GM12865 (cell line): ENCODE results near the gene SHISA9.

Experiments
- DNase-seq: peaks from one replicate; pipeline ENCODE4 v3.0.0; 2010; ENCODE audit warnings: low read depth
- H3K4me3 ChIP-seq: 2 replicates; pipeline ENCODE4 v1.5.1; 2011; ENCODE audit warnings: mild to moderate bottlenecking, low read depth, low read length, control low read depth
- TF ChIP-seq, protein P1 (sequence below): IDR thresholded peaks from 2 replicates; pipeline ENCODE4 v1.5.1; 2011; ENCODE audit warnings: low read length, control low read depth, low read depth, inconsistent platforms; ENCODE audit not compliant: insufficient read depth; ENCODE audit errors: missing control alignments

SHISA9 gene

DNA sequence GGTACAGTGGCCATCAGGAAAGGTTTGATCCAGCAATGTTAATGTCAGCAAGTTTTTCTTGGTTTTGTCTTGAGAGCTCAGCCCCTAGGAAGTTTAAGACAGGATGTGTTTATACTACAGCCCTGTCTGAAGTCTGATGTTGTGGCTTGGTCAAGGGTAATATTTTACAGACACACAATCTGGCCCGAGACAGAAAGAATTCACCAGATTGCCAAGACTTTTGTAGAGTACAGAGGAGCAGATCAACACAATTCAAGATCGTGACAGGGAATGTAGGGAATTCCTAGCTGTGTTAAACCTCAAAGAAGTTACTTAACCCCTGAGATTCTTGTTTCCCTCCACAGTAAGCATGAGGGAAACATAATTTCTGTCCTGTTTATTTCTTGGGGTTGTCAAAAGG is 63.1 kb downstream of the SHISA9 start:
- H3K4me3 ChIP-seq: no peak overlapping the region
- TF ChIP-seq, protein P1, sequence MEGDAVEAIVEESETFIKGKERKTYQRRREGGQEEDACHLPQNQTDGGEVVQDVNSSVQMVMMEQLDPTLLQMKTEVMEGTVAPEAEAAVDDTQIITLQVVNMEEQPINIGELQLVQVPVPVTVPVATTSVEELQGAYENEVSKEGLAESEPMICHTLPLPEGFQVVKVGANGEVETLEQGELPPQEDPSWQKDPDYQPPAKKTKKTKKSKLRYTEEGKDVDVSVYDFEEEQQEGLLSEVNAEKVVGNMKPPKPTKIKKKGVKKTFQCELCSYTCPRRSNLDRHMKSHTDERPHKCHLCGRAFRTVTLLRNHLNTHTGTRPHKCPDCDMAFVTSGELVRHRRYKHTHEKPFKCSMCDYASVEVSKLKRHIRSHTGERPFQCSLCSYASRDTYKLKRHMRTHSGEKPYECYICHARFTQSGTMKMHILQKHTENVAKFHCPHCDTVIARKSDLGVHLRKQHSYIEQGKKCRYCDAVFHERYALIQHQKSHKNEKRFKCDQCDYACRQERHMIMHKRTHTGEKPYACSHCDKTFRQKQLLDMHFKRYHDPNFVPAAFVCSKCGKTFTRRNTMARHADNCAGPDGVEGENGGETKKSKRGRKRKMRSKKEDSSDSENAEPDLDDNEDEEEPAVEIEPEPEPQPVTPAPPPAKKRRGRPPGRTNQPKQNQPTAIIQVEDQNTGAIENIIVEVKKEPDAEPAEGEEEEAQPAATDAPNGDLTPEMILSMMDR: no peak
- DNase-seq: no peak

DNA sequence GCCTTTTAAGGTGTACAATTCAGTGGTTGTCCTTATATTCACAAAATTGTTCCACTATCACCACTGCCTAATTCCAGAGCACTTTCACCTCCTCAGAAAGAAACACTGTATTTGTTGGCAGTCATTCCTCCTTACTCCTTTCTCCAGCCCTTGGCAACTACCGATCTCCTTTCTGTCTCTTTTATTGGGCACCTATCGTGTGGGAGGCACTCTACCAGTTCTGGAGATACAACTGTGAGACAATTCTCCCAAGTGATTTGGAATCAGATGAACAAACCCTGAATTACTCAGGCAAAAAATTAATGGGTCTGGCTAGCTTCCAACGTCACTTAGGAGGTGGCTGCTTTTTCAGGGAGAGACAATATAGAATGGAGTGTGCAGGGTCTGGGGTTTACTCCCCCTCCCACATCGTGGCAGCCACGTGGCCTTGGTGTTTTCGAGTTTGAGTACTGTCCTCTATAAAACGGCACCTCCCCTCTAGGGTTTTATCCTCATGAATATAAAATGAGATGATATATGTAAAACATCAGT is 63.9 kb downstream of the SHISA9 start:
- no peak overlapping the region for H3K4me3 ChIP-seq
- no peak for DNase-seq
- TF ChIP-seq, protein P1: no peak

DNA sequence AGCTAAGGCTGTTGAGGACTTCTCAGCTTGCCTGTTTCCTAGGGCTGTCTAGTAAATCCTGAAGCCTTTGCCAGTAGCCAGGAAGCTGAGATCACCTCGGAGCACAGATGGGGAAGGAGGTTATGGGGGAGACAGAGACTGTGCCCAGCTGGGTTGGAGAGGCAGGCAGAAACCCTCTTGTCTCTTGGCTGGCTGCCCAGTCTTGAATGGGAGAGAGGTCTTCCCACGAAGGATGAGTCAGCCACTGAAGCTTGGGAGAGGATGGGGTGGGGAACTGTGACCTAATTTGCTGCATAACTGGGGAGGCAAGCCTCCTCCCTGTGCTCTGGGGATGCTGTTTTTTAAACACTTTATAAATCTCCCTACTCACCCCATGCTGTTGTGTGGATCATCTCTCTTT is 69.8 kb downstream of the SHISA9 start:
- TF ChIP-seq, protein P1: no peak
- DNase-seq: no peak

DNA sequence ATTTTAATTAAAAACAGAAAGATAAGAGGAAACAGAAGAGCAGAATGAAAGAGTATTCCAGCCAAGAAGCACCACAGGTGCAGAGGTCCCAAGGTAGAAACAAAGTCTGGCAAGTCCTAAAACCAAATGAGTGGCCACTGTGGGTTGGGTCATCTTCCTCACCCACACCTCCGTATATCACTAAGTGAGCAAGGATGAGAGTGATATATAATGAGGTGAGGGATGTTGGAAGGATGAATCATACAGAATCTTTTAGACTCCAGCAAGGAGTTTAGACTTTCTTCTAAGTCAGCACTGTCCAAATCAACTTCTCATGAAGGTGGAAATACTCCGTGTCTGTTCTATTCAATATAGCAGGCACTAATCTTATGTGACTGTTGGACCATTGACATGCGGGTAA is 70.8 kb downstream of the SHISA9 start:
- TF ChIP-seq, protein P1: no peak
- DNase-seq: no peak

More for the DNA sequence above, 69.8 kb downstream of the SHISA9 start:
- no peak overlapping the region for H3K4me3 ChIP-seq

DNA sequence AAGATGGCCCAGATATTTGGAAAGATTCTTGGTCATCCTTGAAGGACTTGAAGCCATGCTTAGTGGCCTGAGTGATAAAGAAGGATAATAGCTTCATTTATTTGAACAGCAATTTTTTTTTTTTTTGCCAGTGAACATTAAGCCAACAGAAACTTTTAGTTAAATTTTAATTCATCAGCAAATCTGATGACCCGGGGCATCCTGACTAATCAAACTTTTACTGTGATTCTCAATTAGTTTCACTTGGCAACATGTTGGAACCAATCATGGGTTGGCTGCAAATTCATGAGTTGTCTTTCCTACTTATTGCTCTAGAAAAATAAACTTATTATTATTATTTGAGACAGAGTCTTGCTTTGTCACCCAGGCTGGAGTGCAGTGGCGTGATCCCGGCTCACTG is 74.4 kb downstream of the SHISA9 start:
- DNase-seq: no peak
- TF ChIP-seq, protein P1: no peak
- H3K4me3 ChIP-seq: no peak overlapping the region

More for the DNA sequence above, 70.8 kb downstream of the SHISA9 start:
- H3K4me3 ChIP-seq: no peak overlapping the region

DNA sequence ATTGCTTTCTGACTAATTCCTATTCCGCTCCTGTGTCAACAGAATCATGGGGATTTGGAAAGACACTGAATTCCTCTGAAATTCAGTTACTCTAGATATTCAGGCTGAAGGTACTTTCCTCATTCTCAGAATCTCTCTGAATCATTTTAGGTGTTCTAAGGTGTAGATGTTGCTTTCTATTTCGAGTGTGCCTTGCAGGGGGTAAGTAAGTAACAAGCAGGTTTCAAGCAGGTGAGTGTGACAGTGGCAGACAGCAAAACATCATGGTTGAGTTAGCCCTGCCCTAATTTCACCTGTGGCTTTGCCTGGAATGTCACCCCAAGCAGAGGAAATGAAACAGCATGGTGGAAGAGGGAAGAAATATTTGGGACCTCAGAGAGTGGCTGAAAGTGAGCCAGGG is 75.1 kb downstream of the SHISA9 start:
- TF ChIP-seq, protein P1: no peak
- no peak overlapping the region for H3K4me3 ChIP-seq
- no peak for DNase-seq

DNA sequence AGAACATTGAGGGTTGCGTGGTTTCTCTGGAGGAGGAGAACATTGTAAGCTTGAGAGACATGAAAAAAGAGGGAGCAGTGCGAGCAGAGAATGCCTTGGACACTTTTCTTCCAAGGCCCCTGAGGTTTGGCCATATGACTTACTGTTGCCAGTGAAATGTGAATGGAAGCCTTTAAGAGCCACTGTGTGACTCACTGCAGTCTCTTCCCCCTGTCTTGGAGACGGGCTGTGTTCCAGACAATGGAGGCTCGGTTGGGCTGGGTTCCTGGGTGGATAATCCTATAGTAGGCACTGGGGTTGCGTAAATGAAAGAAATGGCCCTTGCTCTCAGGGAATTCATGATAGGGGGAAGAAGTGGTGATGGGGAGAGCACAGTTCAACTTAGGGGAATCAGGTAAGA is 75.5 kb downstream of the SHISA9 start:
- TF ChIP-seq, protein P1: no peak
- no peak overlapping the region for H3K4me3 ChIP-seq
- DNase-seq: no peak
